Suprapubic skin (tissue), 3 donors: ENCODE measurements around the gene TSPAN17.

ENCODE experiments used
- CTCF ChIP-seq, 2 donors: fragments of 200-600 bp in 1 of 2; fragments of 450-650 bp in 1 of 2; sonication (generic) in 1 of 2; IDR thresholded peaks; one replicate each; pipeline ENCODE4 v1.5.1; 2016 to 2019; ENCODE audit warnings: antibody characterized with exemption in 2 of 2, mild to moderate bottlenecking in 1 of 2, moderate library complexity in 1 of 2
- EP300 ChIP-seq: sonication (generic); formaldehyde crosslinking; IDR thresholded peaks from one replicate; pipeline ENCODE4 v1.6.1; 2017; ENCODE audit warnings: antibody characterized with exemption
- POLR2A ChIP-seq, 2 donors: fragments of 450-650 bp; IDR thresholded peaks; one replicate each; pipeline ENCODE4 v1.6.1; 2017; ENCODE audit warnings: antibody characterized with exemption in 2 of 2, mild to moderate bottlenecking in 2 of 2, moderate library complexity in 2 of 2

DNA sequence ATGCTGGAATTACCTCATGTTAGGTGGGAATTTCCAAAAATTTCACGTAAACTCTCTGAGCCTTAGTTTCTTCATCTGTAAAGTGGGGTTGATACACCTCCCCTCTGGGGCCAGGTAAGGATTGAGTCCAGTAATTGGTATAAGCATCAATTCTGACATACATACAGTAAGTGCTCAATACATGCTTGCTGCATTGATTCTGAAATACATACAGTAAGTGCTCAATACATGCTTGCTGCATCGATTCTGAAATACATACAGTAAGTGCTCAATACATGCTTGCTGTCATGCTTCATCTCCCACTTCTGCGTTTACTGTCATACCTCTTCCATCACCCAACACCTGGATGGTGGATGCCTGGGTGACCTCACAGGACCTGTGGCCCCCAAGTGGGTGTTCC lies 57.1 kb downstream of the TSPAN17 start:
- no peak for TF ChIP-seq POLR2A (IDR thresholded peaks at IDR 0.05)
- no peak for TF ChIP-seq CTCF (IDR thresholded peaks at IDR 0.05)
- no peak for TF ChIP-seq EP300
